Loucy (cell line): ENCODE measurements around the gene CXXC5.

Experiments used
- EZH2phosphoT487 ChIP-seq: fragments of 200-600 bp; IDR thresholded peaks from 2 replicates; pipeline ENCODE4 v1.6.1; 2018; ENCODE audit warnings: antibody characterized with exemption, mild to moderate bottlenecking, moderate library complexity, borderline replicate concordance
- TF ChIP-seq, protein P1 (sequence below): fragments of 200-600 bp; sonication (generic); conservative IDR thresholded peaks from 2 replicates; pipeline ENCODE4 v1.5.1; 2014; ENCODE audit warnings: mild to moderate bottlenecking, antibody characterized with exemption, low read length

DNA sequence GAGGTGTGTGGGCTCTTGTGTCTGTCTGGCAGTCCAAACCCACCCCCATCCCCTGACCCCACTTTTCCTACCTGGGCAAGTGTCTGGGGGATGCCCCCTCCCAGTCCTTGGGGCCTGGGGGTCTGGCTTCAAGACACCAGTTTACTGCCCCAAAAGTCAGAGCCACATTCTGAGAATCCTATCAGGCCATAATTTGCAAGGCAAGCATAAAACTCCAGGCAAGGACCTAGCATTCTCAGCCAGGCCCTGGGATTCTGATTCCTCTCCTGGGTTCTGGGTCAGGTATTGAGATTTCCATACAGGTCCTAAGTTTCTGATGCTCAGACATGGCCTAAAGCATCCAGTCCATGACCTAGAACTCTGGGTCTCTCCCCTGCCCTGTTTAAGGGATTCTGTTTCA, 33.3 kb downstream of the CXXC5 start:
- TF ChIP-seq, protein P1, sequence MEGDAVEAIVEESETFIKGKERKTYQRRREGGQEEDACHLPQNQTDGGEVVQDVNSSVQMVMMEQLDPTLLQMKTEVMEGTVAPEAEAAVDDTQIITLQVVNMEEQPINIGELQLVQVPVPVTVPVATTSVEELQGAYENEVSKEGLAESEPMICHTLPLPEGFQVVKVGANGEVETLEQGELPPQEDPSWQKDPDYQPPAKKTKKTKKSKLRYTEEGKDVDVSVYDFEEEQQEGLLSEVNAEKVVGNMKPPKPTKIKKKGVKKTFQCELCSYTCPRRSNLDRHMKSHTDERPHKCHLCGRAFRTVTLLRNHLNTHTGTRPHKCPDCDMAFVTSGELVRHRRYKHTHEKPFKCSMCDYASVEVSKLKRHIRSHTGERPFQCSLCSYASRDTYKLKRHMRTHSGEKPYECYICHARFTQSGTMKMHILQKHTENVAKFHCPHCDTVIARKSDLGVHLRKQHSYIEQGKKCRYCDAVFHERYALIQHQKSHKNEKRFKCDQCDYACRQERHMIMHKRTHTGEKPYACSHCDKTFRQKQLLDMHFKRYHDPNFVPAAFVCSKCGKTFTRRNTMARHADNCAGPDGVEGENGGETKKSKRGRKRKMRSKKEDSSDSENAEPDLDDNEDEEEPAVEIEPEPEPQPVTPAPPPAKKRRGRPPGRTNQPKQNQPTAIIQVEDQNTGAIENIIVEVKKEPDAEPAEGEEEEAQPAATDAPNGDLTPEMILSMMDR: no peak
- TF ChIP-seq EZH2phosphoT487: no peak
